Mucosa of rectum (tissue), 2 donors: ENCODE results near the gene ADAM17.

Source experiments
- H3K27ac ChIP-seq, 2 donors: one replicate each; pipeline ENCODE4 v1.7.0; 2013; ENCODE audit warnings: inconsistent platforms in 2 of 2, low read depth in 2 of 2, low read length in 2 of 2
- H3K27me3 ChIP-seq, 2 donors: one replicate each; pipeline ENCODE4 v1.7.0; 2013; ENCODE audit warnings: low read length in 2 of 2; ENCODE audit not compliant: control insufficient read depth in 2 of 2, insufficient read depth in 2 of 2
- H3K36me3 ChIP-seq, 2 donors: one replicate each; pipeline ENCODE4 v1.7.0; 2013; ENCODE audit warnings: low read length in 2 of 2; ENCODE audit not compliant: control insufficient read depth in 2 of 2, insufficient read depth in 2 of 2
- H3K4me1 ChIP-seq, 2 donors: one replicate each; pipeline ENCODE4 v1.7.0; 2013; ENCODE audit warnings: low read length in 2 of 2, mild to moderate bottlenecking in 1 of 2; ENCODE audit not compliant: control insufficient read depth in 2 of 2, insufficient read depth in 2 of 2
- H3K4me3 ChIP-seq, 2 donors: one replicate each; pipeline ENCODE4 v1.7.0; 2013; ENCODE audit warnings: low read length in 2 of 2
- H3K9ac ChIP-seq, 2 donors: one replicate each; pipeline ENCODE4 v1.7.0; 2013; ENCODE audit warnings: low read length in 2 of 2, low read depth in 1 of 2, mild to moderate bottlenecking in 1 of 2
- H3K9me3 ChIP-seq, 2 donors: one replicate each; pipeline ENCODE4 v1.7.0; 2013; ENCODE audit warnings: low read length in 2 of 2; ENCODE audit not compliant: control insufficient read depth in 2 of 2
- donor health status: healthy.
- donor health status: Normal muscosa, but diverticular disease.

Gene ADAM17

DNA sequence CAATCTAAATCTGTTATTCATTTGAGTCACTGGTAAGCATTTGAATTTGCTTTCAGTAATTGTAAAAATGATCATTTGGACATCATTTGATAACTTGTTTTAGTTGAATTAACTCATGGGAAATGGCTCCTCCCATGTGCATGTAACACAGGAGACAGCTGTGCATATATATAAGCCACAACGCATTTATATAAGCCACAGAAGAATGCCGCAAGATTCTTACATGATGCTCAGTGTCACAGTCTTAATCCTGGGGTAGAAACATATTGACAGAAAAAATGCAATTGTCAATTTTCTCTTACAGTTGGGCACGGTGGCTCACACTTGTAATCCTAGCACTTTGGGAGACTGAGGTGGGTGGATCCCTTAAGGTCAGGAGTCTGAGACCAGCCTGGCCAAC is 94.6 kb downstream of the ADAM17 start:
- no peak overlapping the region for H3K9ac ChIP-seq
- no peaks in the 10 kb centered on the region for H3K9me3 ChIP-seq
- no peaks in the 10 kb centered on the region for H3K4me1 ChIP-seq
- H3K4me3 ChIP-seq: no peak overlapping the region
- H3K27me3 ChIP-seq: no peaks in the 10 kb centered on the region
- H3K36me3 ChIP-seq: peaks cover 12 to 23% of the 10 kb centered on the region in 2 donors
- H3K27ac ChIP-seq: no peak overlapping the region

DNA sequence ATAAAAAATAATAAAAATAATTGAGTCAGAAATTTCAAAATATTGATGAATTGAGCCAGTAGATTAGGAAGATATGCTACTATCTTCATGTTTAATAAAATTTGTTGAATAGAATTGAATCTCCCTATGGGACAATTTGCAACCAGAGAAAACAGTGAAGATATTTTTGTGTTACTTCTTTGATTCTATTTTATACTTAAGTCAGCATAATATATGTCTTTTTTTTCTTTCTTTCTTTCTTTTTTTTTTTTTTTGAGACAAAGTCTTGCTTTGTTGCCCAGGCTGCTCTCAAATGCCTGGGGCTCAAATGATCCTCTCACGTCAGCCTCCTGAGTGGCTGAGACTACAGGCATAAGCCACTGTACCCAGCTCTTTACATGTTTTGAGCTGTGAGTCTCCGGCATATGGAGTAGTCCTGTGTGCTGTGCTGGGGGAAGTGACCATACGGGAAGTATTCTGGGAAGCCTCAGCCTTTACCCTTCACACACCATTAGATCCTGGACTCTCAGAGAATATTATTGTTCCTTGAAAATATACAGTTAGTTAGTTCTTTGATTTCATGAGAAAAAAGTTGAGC is 95.1 kb downstream of the ADAM17 start:
- Histone ChIP-seq H3K4me3 (no peak overlapping the region), H3K27me3 (no peaks in the 10 kb centered on the region), H3K27ac (no peak overlapping the region), H3K4me1 (no peaks in the 10 kb centered on the region), H3K36me3 (peaks cover 13 to 21% of the 10 kb centered on the region in 2 donors), H3K9me3 (no peaks in the 10 kb centered on the region), H3K9ac (no peak overlapping the region)

DNA sequence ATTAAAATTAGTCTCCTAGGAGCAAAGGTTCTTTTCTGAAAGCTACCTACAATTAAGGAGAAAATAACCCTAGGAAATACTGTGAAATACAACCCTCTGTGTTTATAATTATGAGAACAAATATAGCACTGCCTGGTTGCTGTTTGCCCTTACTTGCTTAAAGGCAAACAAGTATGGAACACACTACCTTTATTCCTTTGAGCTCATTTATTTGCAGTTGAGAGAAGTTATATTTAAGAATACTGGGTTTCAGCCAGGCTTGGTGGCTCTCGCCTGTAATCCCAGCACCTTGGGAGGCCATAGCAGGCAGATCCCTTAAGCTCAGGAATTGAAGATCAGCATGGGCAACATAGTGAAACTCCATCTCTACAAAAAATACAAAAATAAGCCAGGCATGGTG is 104.4 kb downstream of the ADAM17 start:
- Histone ChIP-seq H3K4me3 (no peak overlapping the region), H3K4me1 (no peaks in the 10 kb centered on the region), H3K9me3 (no peaks in the 10 kb centered on the region), H3K27ac (no peak overlapping the region), H3K9ac (no peak overlapping the region), H3K27me3 (no peaks in the 10 kb centered on the region), H3K36me3 (peaks cover 16 to 21% of the 10 kb centered on the region in 2 donors)

DNA sequence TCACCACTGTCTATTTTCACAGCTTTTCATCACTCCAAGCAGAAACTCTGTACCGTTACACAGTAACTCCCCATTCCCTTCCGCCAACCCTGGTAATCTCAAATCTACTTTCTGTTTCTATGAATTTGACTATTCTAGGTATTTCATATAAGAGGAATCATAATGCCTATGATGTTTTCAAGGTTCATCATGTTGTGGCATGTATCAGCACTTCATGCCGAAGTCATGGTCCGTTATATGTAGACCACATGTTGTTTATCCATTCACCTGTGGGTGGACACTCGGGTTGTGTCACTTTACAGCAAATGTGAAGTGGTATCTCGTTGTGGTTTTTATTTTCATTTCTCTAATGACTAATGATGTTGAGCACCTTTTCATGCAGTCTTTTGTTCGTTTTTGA is 110.5 kb downstream of the ADAM17 start:
- no peaks in the 10 kb centered on the region for H3K4me1 ChIP-seq

DNA sequence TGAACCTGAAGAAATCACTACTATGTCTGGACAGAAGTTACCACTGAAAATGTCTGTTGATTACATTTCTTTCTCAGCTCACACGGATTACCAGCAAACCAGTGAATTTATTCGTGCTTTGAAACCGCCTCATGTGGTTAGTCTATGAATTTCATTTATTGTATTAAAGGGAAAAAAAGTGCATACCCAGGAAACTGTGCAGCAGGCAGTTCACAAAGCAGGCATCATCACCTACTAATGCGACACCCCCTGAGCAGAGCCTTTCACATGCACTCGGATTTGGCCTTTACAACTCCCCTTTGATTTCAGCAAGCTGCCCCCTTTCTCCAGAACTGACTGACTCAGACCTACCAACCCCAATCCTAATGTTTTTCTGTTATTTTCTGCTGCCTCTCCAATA is 112.1 kb downstream of the ADAM17 start:
- H3K9ac ChIP-seq: no peak overlapping the region
- no peaks in the 10 kb centered on the region for H3K9me3 ChIP-seq
- no peaks in the 10 kb centered on the region for H3K4me1 ChIP-seq
- no peak overlapping the region for H3K4me3 ChIP-seq
- peaks cover 41 to 46% of the 10 kb centered on the region in 2 donors for H3K36me3 ChIP-seq
- H3K27me3 ChIP-seq: no peaks in the 10 kb centered on the region
- no peak overlapping the region for H3K27ac ChIP-seq

More for the DNA sequence above, 110.5 kb downstream of the ADAM17 start:
- Histone ChIP-seq H3K27ac (no peak overlapping the region), H3K9me3 (no peaks in the 10 kb centered on the region), H3K9ac (no peak overlapping the region), H3K27me3 (no peaks in the 10 kb centered on the region), H3K36me3 (peaks cover 41 to 46% of the 10 kb centered on the region in 2 donors), H3K4me3 (no peak overlapping the region)

DNA sequence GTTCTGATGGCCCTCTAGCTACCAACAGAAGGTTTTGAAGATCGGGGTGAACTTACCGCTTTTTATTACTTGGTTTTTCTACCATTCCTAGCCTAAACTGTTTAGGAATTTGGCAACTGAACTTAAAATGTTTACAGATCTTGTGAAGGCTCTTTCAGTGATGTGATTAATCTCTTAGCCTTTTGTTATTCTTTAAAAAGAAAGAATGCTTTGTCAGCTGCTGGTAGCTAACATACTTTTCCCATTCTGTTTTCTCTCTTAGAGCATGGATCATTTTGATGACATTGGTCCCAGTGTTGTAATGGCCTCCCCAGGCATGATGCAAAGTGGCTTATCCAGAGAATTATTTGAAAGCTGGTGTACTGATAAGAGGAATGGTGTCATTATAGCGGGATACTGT is 114.1 kb downstream of the ADAM17 start:
- Histone ChIP-seq H3K4me3 (no peak overlapping the region), H3K27ac (no peak overlapping the region), H3K9me3 (no peaks in the 10 kb centered on the region), H3K27me3 (no peaks in the 10 kb centered on the region), H3K36me3 (peaks cover 36 to 56% of the 10 kb centered on the region in 2 donors), H3K4me1 (no peaks in the 10 kb centered on the region), H3K9ac (no peak overlapping the region)

DNA sequence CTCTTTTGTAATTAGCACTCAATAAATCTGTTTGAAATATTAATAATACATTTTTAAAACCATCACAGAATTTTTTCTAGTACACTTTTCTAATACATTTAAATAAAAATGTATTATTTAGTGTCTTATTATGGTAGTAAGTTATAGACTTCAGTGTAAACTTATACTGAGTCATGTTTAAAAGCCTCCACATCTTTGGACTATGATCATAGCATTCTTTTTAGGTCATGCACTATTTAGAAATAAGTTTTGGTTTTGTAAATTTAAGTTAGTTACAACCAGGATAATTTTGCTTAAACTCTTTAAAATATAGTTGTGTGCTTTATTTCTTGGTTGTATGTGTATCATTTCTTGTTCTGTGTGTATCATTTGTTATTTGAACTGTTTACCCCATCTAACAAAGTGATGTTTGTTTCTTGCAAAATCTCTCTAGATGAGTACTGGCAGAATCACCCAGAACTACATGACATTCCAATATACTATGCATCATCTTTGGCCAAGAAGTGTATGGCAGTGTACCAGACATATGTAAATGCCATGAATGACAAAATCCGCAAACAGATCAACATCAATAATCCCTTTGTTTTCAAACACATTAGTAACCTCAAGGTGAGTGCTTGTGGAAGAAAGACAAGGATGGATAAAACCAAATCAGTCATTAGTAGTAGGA is 115.4 kb downstream of the ADAM17 start:
- Histone ChIP-seq H3K36me3 (peaks cover 32 to 49% of the 10 kb centered on the region in 2 donors), H3K9ac (no peak overlapping the region), H3K27ac (no peak overlapping the region), H3K9me3 (no peaks in the 10 kb centered on the region), H3K27me3 (no peaks in the 10 kb centered on the region), H3K4me3 (no peak overlapping the region), H3K4me1 (no peaks in the 10 kb centered on the region)

DNA sequence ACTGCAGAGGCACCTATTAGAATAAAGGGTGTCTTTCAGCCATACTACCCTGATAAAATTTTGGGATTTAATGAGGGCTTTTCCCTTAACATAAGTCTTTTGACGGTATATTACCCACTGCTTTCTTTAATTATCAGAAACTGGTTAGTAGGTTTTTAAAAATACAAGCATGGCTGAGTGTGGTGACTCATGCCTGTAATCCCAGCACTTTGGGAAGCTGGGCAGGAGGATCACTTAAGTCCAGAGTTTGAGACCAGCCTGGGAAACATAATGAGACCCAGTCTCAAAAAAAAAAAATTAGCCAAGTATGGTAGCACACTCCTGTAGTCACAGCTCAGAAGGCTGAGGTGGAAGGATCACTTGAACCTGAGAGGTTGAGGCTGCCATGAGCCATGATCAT is 116.1 kb downstream of the ADAM17 start:
- peaks cover 32 to 50% of the 10 kb centered on the region in 2 donors for H3K36me3 ChIP-seq
- H3K4me1 ChIP-seq: no peaks in the 10 kb centered on the region
- no peak overlapping the region for H3K27ac ChIP-seq
- no peaks in the 10 kb centered on the region for H3K27me3 ChIP-seq
- H3K9me3 ChIP-seq: no peaks in the 10 kb centered on the region
- no peak overlapping the region for H3K4me3 ChIP-seq
- H3K9ac ChIP-seq: no peak overlapping the region
